HG03571 (cell line): ENCODE measurements around the gene ZBTB3.
"Not testable (repeated sequence)": the region's sequence is repeated elsewhere in the genome, so short reads cannot be mapped to it uniquely, and the experiment has no call there.

Source experiments
- ATAC-seq: cut with Tn5 transposase; IDR thresholded peaks from one replicate; pipeline ENCODE4 v1.9.1; 2021; ENCODE audit not compliant: unreplicated experiment

Gene ZBTB3

DNA sequence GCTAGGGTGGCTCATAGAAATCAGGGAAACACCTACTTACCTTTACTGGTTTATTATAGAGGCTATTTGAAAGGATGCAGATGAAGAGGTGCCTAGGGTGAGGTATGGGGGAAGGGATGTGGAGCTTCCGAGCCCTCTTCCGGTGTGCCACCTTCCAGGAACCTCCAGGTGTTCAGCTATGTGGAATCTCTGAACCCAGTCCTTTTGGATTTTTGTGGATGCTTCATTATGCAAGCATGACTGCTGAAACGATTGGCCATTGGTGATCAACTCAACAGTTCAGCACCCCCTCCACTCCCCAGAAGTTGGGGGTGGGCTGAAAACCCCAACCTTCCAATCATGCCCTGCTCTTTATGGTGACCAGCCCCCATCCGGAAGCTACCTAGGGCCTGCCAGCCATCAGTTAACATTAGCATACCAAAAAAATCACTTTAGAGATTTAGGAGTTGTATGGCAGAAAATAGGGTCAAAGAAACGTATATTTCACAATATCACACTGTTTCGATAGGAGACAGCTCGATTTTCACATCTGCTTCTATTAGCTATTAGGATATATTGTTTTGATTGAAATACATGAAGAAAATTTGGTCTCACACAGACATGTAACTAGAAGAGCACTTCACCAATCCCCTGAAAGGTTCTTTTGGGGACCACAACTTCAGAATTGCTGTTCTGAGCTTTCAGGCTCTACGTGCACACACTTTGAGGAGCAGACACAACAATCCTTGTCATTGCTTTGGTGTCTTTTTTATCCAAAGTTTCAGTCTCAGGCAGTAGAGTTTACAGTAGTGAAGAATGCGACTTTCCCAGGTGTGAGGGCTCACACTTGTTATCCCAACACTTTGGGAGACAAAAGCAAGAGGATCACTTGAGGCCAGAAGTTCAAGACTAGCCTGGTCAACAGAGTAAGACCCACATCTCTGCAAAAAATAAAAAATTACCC is 4.2 kb upstream of the ZBTB3 start:
- ATAC-seq: no peak

DNA sequence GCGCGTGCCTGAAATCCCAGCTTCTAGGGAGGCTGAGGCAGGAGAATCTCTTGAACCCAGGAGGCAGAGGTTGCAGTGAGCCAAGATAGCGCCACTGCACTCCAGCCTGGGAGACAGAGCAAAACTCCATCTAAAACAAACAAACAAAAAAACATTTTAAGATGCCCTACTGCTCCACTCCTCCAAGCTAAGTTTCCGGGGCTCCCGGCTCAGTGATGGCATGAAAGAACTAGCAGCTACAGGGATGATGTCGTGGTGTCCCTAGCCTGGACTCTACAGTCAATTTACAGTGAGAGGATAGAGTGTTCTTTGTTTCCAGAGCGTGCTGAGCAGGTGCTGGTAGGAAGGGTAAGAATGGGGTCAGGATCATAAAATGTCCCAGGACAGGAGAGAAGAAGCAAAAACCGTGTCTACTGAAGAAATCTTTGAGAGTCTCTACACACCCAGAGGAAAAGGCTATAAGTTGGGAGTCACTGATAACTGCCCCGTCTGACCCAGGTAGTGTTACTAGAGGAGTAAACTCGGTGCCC is 1.2 kb upstream of the ZBTB3 start:
- no peak for ATAC-seq

DNA sequence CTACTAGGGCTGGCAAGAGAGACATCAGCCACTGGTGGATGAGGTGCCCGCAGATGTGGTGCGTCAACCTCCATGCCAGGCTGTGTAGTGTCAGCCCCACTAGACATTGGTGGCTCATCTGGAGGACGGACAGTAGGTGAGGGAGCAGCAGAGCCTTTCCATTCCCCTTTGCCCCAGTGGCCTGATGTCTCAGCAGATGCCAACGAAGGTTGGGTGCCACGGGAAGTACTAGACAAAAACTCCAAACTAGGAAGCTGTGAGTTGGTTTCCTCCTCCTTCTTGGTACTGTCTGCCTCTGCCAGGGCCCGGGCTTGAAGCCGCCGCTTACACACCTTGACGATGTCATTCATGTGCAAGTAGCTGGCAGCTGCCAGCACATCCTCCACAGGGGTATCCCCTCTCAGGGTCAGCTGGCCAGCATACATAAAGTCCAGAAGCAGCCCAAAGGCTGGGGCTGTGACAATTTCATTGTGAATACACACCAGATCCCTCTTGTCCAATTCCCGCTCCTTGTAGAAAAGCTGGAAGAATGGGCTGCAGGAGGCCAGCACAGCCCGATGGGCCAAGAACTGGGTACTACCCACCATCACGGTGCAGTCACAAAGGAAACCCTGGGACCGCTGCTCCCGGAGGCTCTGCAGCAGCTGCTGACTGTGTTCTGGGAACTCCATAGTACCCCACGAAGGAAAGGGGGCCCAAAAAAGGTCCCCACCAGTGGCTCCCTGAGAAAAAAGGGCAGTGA is 795 bp downstream of the ZBTB3 start:
- no peak for ATAC-seq

DNA sequence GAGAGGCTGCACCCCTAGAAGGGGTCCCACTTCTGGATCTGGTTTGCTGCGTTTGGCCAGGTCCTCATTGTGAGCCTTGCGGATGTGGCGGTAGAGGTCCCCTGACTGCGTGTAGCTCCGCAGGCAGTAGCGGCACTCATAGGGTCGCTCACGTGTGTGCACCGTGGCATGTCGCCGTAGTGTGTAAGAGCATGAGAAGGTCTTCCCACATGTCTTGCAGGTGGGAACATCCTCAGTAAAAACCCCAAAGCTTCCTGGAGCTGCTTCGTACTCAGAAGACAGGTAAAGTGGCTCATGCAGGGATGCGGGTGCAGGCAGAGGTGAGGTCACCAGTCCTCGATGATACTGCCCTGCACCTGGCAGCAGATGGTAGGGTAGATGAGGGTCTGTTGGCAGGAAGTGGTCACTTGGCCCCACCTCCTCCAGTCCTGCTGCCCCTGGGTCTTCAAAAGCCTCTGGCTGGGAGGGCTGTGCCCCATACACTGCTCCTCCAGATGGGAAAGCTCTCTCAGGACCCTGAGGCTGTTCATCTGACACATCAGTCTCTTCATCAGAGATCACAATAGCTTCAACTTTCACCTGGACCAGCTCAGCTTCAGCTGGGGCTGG is 1.7 kb downstream of the ZBTB3 start:
- ATAC-seq: no peak

DNA sequence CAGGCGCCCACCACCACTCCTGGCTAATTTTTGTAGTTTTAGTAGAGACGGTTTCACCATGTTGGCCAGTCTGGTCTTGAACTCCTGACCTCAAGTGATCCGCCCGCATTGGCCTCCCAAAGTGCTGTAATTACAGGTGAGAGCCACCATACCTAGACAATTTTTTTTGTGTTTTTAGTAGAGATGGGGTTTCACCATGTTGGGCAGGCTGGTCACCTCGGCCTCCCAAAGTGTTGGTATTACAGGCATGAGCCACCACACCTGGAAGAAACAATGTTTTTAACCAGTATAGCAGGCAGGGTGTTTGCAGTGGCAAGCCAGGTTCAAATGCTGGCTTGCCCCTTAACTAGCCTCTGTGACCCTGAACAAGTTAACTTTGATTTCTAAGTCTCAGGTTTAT is 4.0 kb downstream of the ZBTB3 start:
- not testable (repeated sequence) for ATAC-seq

DNA sequence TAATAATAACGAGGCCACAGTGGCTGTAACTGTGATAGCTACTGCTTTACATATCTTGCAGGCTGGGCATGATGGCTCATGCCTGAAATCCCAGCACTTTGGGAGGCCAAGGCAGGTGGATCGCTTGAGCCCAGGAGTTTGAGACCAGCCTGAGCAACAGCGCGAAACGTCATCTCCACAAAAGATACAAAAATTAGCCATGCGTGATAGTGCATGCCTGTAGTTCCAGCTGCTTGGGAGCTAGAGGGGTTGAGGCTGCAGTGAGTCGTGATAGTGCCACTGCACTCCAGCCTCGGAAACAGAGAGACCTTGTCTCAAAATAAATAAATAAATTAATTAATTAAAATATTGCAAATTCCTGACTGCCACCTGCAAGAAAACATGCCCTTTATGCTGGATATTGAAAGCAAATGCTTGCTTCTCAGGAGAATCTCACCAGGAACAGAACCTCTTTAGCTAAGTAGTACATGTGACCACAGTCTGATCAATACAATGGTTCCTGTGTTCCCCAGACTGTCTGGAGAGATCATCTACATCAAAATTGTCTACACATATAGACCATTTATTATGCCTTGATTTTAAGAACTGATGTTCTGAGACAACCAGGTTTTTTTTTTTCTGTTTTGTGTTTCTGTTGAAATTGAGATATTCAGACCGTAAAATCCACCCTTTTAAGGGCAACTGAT is 6.3 kb downstream of the ZBTB3 start:
- no peak for ATAC-seq

DNA sequence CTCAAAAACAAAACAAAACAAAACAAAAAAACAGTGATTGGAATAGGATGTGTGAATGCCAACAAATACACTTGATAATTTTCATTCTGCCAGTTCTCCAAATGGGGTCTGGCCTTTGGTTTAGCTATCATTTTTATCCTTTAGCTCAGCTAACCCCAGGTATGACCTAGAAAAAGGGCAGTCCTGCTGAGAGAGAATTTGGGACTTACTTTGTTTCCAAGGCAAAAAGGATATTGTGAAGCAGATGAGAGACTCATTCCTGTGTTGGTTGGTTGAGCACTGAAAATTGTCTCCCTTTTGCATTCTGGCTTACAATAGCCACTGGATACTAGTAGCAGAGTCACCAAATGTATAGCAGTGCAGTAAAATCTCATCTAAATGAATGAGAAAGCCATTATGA is 16.8 kb downstream of the ZBTB3 start:
- no peak for ATAC-seq

DNA sequence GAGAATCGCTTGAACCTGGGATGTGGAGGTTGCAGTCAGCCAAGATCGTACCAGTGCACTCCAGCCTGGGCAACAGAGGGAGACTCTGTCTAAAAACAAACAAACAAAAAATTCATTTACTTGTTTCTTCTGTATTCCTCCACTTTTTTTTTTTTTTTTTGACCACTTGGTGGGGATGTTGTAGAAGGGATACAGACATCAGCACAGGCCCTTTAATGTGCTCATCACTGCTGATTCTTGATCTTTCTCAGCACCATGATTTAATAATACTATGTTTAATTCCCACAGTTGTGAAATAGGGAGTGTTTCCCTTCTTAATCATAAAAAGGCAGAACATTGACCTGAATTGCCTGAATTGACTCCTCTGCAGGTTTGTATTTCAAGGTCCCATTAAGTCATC is 21.1 kb downstream of the ZBTB3 start:
- no peak for ATAC-seq

DNA sequence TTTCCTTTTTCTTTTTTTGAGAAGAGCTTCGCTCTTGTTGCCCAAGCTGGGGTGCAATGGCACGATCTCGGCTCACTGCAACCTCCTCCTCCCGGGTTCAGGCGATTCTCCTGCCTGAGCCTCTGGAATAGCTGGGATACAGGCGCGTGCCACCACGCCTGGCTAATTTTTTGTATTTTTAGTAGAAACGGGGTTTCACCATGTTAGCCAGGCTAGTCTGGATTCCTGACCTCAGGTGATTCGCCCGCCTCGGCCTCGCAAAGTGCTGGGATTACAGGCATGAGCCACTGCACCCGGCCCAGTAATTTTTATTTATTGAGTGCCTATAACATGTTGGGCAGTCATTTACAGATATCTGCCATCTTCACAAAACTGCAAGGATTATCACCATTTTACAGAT is 23.9 kb downstream of the ZBTB3 start:
- not testable (repeated sequence) for ATAC-seq

DNA sequence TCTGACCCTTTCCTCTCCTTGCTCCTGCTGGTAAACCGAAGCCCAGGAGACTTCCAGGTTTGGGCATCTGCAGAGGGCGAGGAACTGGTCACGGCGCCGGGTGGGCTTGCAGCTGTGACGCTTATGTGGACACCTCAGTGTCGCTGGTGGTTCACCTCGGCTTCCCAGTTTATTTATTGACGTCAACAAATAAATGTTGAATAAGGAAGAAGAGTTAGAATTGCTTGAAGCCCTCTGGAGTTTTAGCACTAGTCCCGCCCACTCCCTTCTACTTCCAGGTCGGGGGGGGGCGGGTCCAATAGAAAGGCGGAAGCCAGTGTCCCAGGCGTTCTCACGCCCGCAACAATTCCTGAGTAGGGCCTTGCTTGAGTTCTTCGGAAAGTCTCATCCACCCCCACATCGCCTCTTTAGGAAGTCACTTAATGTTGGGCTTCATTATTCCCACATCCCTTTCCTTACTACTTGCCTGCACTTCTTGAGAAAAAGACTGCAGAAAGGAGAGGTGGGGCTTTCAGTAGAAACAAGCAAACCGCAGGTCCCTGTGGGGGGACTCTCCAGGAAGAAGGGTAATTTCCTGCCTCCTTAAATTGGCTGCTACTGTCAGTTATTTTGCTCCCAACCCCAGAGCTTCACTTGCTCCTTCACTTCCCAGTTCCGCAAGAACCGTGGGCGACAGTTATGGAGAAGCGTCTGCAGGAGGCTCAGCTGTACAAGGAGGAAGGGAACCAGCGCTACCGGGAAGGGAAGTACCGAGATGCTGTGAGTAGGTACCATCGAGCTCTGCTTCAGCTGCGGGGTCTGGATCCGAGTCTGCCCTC is 25.6 kb downstream of the ZBTB3 start, which contains the start of gene TTC9C:
TSS of gene TTC9C (plus strand) at position 316 of the 818 bp plus-strand sequence. CDS start at position 679, 363 bp downstream.
- ATAC-seq: peak; percentile 13

DNA sequence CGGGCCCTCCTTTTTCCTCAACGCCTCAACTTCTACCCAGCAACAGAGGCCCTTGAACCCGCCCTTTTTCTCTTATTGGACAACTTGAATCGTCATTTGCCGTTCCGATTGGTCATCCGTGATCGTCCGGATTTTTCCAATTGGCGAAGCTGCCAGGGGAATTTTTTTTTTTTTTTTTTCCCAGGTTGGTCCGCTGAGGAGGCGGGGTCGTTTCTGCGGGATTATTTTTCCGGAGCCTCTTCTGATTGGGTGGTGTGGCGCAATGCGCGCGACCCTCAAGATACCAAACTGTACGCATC is 26.1 kb downstream of the ZBTB3 start:
- peak; percentile 44 for ATAC-seq

DNA sequence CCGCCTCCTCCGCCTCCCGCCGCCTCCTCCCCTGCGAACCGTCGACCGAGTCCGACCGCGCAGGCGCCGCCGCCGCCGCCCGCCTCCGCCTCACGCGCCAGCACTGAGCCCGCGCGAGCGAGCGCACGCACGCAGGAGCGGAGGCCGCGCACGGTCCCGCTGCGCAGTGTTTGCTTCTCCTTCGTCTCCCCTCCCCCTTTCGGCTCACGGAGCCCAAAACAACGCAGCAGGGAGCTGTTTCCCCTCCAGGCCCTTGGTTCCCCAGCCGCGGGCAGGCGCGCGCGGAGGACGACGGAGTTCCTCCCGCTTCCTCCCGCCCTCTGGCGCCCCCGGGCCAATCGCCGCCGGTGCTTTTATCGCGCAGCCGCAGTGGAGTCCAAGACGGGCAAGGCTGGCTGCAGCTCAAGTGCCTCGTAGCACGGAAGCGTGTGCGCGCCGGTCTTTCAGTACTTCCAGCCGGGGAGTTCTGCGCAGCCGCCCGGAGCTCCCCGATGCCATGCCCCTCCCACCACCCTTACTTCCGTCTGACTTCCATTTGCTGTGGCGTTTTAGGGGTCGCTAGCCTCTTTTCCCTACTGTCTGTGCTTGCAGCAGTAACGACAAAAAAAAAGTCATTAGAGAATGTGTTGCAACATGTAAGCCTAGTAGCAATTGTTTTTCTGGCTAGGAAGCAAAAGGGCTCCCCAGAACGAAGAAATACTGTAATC is 26.6 kb downstream of the ZBTB3 start, which contains the start of gene HNRNPUL2:
TSS of gene HNRNPUL2 (minus strand) at position 293 of the 707 bp plus-strand sequence. CDS start 301 bp downstream, outside the sequence.
- peak; percentile 63 for ATAC-seq

DNA sequence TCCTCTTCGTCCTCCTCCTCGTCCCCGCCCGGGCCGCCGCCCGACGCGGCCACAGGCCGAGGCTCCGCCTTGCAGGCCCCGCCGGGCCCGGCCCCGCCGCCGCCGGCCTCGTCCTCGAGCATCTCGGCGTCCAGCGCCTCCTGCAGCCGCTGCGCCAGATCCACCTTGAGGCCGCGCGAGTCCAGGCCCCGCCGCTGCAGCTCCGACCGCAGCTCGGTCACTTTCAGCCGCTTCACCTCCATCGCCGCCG is 27.1 kb downstream of the ZBTB3 start:
- no peak for ATAC-seq

DNA sequence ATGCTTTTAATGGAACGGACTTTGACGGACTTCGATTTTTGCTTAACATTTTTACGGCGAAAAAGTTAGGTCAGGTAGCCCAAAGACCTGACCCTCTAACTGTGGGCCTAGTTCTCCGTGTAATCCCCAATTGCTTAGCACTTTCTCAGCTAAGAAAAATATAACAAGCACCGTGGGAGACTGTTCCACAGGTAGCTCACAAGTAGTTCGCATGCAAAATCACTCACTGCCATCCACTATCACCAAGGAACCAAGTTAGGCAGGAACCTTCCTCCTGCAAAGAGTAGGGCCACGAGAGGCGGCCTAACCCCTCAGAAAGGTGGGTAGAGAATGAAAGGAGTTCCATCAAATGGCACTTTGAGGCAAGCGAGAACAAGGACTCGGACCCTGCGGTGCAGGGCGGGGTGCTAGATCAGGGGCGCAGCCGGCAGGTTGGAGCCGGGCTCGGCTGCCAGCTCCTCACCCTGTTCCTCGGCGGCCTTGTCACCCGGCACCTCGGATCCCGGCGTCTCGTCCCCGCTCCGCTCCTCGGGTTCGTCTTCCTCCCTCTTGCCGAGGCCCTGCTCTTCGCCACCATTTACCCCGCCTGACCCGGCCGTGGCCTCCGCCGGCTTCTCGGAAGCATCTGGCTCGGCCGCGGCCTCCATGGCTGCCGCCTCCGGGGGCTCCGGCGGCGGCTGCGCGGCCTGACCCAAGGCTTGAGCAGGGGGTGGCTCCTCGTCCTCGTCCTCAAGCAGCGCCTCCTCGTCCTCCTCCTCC is 27.6 kb downstream of the ZBTB3 start:
- no peak for ATAC-seq

DNA sequence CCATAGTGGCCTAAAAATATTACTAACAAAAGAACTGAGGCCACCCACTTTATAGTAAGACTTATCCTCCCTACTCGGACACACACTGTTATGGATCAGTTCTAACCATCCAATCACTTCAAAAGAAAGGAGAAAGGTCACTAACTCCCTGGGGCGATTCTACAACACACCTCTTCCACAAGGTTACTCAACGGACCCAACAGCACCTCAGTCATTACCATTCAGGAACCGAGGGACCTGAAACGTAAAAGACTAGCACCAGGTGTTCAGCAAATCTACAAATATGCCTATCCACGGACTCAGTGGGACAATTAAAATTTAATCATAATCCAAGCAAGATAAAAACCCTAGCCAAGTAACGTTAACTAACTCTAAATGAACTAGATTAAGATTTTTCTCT is 28.3 kb downstream of the ZBTB3 start:
- no peak for ATAC-seq

DNA sequence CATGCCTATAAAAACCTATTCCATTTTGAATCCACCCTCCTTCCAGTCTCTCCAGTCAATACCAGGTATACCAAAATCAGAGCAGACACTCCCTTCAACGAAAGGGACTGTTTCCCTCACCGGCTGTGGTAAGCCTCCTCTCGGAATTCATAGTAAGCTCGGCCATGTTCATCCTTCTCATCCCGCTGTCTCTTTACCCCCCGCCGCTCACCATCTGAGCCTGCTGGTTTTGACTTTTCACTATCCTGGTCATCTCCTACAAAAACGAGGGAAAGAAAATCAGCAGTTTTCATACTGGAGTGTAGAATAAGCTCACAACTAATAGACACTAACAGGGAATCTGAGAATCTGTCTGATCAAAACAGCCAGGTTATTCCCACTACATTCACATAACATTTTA is 29.8 kb downstream of the ZBTB3 start:
- no peak for ATAC-seq

DNA sequence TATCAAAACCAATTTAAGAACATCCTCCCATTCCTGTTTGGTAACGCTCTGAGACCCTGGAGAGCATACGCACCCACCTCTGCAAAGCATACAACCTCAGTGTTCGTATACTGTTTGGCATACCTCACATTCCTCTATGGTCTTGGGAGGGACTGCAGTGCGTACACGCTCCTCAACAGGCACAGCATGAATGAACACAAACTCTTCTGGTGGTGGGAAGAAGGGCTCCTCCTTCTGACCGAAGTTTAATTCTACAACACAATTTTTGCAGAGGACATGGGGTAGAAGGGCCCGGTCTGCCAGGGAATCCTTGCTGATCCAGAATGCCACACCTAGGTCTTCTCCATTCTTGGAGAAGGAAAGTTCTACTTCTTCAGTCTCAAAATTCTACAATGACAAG is 32.0 kb downstream of the ZBTB3 start:
- ATAC-seq: no peak

DNA sequence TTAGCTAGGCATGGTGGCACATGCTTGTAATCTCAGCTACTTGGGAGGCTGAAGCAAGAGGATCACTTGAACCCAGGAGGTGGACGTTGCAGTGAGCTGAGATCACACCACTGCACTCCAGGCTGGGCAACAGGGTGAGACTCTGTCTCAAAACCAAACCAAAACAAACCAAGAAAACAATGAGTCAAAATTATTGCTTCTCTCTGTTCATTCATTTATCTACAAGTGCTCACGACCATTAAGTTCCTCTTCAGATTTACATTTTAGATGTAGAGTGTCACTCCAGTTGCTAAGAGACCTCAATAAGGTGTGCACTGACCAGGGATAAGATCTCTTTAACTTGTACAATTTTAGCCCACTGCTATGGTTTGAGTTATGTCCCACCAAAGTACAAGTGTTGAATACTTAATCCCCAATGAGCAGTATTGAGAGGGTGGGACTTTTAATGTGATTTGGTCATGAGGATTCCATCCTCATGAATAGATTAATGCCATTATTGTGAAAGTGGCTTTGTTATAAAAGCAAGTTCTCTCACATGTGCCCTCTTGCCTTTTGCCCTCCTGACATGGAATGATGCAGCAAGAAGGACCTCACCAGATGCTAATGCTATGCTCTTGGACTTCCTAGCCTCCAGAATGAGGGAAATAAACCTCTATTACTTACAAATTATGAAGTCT is 34.5 kb downstream of the ZBTB3 start:
- ATAC-seq: no peak
